KG1 (cell line): ENCODE measurements around the gene ATG14.
"Not testable (repeated sequence)": the region's sequence is repeated elsewhere in the genome, so short reads cannot be mapped to it uniquely, and the experiment has no call there.

Source experiments
- DNase-seq: peaks from one replicate; lab custom pipeline; 2025; lab: John Stamatoyannopoulos, UW

The ATG14 gene

DNA sequence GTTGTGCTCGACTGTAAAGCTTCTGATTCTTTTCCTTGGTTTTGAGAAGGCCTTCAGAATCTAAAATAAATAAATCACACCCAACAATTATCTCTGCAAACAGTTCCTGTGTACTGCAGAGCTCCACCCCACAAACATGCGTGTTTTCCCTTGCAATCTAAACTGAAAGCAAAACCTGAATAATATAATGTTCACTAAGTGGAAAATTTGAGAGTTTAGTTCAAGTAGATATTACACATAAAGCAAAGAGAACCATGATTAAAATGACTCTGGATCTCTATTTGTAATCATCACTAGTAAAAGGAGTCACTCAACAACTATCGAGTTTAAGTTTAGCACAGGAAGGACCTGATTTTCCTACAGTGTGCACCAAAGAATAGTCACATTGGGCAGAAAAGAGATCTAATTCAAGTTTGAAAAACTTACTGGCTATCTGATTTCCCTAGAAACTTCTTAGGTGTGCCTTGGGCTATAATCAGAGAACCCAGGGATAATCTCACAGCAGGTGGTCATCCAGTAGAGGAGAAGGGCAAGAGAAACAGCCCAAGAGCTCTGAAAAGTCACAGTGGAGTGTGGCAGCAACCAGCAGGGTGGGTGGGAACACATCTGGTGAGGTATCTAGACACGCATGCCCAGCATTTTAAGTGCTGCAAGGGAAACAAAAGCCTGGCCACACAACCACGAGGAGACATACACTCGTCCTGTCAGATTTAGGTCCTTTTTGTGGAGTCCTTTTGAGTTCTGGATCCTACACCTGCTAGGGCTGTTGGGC, 25.4 kb downstream of the ATG14 start:
- DNase-seq, result no peak

DNA sequence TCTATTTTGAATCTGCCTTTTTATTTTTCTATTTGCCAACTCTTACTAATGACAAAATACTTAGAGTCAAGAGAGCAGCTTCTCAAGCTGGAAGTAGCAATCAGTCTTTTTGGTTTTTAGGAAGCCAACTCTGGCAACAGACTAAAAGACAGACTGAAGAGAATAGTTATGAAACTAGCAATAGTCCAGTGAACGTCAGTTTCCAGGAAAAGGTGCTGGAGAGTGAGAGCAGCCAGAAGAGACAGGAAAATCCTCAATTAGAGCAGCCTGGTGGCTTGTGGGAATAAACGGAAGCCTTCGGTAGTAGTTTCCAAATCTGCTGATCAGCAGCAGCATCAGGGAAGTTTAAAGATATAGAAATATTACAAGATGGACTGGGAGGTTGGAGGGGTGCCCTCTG, 27.1 kb downstream of the ATG14 start:
- no peak for DNase-seq

DNA sequence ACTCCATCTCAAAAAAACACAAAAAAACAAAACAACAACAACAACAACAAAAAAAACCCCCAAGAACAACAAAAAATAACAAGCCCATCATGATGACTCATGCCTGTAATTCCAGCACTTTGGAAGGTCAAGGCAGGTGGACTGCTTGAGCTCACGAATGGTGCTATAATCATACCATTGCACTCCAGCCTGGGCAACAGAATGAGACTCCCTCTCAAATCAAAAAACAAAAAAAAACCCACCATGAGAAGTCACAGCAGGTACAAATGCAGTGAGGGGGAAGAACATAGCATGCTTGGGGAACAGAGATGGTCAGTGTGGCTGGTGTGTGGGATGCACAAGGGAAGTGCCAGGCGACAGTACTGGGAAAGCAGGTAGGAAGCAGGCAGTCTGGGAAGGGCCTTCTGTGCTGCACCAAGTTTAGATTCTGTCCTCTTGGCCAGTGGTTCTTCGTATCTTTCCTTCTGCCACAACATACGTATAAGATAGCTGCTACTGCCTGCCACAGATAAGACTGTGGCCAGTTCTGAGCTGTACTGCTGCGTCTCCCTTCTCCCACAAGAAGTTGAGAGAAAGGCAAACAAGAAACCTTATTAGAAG, 28.0 kb downstream of the ATG14 start:
- DNase-seq, result no peak

DNA sequence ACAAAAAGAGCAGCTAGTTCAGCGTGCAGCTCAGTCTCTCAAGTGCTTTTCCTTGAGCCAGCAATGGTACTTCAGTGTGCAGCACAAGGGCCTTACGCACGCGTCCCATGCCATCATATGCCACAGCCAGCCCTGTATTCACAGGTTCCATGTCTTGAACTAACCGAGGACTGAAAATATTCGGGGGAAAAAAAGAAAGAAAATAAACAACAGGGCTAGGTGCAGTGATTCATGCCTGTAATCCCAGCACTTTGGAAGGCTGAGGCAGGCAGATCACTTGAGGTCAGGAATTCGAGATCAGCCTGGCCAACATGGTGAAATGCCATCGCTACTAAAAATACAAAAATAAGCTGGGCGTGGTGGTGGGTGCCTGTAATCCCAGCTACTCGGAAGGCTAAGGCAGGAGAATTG, 28.6 kb downstream of the ATG14 start:
- not testable (repeated sequence) for DNase-seq

DNA sequence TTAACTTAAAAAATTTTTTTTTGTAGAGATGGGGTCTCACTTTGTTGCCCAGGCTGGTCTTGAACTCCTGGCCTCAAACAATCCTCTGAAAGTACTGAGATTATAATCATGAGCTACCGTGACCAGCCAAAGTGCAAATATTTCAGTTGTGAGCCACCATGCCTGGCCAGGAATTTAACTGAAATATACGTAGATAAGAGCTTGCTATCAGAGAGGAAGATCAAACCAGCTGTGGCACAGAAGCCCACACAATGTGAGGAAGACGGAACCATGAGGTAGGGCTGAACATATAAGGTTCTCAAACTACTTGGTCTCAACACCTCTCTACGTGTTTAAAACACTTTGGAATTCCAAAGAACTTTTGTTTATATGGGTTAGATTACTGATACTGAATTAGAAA, 29.1 kb downstream of the ATG14 start:
- DNase-seq, result no peak

DNA sequence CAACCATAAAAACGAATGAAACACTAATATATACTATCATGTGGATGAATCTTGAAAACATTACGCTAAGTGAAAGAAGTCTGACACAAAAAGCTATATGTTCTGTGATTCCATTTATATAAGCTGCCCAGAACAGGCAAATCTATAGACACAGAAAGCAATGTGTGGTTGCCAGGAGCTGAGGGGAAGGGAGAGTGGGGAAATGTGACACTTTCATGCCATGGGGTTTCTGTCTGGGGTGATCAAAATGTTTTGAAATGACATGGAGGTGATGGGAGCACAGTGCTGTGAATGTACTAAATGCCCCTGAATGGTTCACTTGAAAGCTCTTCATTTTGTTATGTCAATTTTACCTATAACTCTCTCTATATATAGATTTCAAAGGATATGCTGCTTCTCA, 30.1 kb downstream of the ATG14 start:
- DNase-seq, result no peak

DNA sequence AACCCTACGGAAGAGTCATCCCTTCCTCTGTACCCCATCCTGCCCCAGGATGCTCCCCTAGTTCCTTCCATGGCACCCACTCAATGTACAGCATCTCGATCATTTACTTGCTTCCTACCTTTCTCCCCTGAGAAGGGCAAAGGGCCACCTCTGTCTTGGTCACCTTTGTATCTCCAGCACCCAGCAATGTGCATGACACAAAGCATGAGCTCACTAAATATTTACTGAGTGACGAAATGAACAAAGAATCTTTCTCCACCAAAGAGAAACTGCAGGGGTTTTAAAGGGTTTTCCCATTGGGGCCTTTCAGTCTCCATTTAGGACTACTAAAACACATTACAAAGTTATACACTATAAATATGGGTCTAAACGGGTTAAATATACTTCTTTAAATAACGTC, 30.6 kb downstream of the ATG14 start:
- DNase-seq, result no peak

DNA sequence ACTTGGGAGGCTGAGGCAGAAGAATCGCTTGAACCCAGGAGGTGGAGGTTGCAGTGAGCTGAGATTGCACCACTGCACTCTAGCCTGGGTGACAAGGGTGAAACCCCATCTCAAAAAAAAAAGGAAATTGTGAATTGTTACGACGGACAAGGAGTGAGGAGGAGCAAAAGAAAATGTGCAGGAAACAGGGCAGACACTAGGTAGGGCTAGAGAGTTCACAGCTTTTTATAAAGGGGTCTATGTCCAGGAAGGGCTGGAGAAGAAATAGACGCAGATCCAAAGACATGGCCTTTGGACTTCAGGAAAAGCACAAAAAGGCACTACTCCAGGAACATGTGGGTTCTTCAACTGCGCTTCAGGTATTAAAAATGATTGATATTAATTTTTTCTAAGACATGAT, 34.4 kb downstream of the ATG14 start:
- DNase-seq, result no peak

DNA sequence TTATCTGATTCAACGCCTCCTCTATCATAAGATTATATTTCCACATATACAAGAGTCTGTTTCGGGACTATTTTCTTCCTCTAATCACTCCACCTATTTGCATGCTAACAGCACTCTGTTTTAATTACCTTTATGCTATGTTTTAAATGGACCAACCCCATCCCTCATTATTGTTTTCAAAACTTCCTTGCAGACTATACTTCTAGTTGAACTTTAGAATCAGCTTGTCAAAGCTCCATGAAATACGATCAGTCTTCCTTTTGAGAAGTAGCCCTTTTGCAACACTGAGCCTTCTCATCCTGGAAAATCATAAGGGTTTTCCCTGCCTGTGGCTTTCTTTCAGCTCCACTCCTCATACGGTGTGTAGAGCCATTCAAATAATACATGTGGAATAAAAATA, 36.9 kb downstream of the ATG14 start:
- no peak for DNase-seq

DNA sequence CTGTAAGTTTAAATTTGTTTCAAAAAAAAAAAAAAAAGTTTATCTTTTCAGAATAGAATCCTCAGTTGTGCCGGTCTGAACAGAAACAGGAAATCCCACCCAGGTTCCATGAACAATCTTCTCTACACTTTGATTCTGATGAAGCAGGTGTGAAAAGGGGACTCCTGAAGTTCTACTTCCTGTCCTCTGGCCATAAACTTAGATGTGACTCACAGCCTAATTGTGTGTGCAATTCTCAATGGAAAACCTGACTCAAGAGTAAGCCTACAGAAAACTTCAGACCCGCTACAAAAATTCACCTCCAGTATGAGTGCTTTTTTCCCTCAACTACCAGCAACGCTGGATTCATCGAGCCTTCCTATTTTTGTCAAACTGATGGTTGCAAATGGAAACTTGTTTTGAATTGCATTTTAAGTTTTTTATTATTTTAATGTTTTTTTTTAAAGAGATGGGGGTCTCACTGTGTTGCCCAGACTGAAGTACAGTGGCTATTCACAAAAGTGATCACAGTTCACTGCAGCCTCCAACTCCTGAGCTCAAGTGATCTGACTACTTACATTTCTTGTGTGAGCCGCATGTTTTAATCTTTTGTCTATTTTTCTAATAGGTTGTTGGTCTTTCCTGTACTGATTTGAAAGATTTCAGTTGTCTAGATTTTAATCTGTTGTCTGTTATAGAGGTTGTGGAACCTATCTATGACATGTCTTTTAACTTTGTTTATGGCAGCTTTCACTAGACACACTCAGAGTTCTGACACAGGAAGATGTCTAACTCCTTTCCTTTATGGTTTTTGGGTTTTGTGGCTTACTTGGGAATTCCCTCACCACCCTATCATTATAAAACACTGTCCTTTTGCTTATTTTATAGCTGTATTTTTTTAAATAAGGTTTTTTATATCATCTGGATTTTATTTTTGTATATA, 37.6 kb downstream of the ATG14 start:
- no peak for DNase-seq

DNA sequence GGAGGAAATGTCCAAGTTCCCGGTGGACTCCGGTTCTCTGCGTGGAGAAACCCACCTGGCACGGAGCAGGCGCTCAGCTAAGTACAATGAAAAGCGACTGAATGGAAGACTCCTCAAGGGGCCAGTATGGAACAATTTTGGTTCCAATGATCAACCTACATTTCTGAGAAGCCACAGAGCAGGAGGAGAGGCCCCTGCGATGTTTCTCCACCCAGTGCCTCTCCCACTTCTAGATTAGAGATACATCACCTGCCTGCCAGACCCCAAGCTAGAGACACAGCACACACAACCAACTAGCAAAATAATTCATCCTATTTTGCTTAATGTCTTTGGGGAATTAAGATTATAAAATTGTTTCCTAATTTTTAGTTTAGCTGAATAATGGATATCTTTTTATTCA, 38.8 kb downstream of the ATG14 start:
- DNase-seq, result no peak

DNA sequence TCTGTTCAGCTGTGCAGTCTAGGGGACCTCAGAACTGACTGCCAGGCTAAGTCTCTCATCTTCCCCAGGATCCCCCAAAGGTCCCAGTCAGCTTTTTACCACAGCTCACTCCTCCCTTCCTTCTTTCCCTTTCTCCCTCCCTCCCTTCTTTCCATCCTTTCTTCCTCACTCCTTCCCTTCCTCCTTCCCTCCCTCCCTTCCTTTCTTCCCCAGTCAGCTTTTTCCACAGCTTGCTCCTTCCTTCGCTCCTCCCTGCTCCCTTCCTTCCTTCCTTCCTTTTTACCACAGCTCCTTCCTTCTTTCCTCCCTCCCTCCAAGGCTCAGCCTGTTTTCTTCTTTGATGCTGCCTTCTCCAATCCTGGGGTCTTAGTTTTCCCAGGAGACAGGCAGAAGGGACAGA, 39.2 kb downstream of the ATG14 start:
- DNase-seq, result no peak

DNA sequence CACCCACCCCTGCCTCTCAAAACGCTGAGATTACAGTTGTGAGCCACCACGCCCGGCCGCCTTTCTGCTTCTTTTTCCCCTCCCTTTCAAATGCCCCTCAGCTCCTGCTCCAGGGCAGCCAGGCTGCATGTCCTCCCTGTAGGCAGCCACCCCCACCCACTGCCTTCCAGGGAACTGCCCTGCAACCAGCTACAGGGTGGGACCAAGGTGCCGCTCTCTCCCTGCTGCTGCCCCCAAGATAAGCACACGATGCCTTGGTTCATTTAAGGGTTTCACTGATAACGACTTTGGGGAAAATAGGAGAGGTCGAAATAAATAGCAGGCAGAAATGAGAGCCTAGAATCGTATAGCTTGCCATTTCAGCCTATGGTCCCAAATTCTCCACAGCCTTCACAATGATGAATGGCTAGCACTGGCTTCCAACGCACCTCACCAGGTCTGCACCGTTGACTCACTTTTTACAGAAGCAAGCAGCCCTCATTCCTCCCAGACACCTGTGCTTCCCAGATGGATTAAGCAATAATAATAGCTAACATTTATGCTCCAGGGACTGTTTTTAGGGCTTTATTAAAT, 40.7 kb downstream of the ATG14 start:
- DNase-seq, result no peak

DNA sequence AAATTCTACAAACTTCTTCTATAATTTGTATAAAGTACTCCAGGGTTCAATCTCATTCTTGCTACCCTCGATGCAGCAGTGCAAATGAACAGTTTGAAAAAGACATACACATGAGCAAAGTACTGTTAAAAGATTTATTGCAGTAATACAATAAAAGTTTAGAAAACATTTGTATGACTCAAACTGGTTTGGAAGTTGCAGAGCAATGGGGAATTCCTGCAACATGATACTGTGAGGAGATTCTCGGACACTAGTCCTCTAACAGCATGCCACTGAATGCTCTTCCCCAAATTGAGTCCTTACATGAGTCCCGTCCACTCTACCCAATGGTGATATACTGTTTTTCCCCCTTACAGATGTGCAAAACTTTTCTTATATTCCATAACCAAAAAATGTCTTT, 45.4 kb downstream of the ATG14 start:
- DNase-seq, result no peak

DNA sequence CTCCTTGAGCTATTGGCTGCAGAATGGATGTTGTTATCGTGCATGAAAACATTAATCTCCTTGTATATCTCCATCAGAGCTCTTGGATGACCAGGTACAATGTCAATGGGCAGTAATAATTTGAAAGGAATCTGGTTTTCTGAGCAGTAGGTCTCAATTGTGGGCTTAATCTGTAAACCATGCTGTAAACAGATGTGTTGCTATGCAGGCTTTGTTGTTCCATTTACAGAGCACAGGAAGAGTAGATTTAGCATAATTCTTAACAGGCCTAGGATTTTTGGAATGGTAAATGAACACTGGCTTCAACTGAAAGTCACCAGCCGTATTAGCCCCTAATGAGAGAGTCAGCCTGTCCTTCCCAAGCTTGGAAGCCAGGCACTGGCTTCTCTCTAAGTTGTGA, 50.4 kb downstream of the ATG14 start:
- no peak for DNase-seq

DNA sequence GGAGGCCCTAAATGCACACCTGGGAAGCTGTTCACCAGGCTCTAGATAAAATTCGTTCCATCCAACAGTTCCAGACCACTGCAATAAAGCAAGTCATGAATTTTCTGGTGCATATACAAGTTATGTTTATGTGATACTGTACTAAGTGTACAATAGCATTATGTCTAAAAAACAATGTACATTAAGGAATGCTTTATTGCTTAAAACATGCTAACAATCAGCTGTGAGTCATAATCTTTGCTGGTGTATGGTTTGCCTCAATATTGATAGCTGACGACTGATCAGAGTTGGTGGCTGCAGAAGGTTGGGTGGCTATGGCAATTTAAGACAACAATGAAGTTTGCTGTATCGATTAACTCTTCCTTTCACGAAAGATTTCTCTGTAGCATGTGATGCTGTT, 52.3 kb downstream of the ATG14 start:
- DNase-seq, result no peak

DNA sequence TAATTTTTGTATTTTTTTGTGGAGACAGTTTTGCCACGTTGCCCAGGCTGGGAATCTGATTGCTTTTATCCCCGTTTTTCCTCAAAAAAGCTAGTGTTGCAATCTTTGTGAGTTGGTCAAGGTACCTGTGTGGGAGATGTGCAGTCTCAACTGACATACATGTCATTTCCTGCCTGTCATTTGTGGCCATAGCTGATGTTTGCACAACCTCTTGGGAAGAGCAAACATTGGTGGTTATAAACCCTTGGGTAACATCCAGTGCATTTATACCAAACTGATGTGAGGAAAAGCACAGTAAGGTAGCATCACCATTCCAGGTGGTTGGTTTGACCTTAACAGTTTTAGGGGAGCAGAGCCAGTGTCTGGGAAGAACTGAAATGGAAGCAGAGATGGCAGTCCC, 54.7 kb downstream of the ATG14 start:
- no peak for DNase-seq

DNA sequence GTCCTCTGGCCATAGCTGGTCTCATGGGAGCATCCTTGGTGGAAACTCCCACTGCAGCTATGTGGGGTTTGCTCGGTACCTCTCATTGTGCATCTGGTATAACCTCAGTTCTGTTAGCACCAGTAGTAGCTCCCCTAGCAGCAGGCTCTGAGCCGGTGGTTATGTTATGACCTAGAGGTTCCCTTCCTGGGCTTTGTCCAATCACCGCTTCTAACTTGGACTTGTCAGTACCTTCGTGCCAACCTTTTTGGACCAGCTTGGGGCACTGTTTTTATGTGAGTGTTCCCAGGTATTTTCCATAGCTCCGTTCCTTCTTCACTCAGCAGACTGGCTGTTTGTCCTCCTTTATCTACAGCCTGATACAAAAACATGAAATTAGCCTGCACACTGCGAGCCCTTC, 55.7 kb downstream of the ATG14 start:
- DNase-seq, result no peak

DNA sequence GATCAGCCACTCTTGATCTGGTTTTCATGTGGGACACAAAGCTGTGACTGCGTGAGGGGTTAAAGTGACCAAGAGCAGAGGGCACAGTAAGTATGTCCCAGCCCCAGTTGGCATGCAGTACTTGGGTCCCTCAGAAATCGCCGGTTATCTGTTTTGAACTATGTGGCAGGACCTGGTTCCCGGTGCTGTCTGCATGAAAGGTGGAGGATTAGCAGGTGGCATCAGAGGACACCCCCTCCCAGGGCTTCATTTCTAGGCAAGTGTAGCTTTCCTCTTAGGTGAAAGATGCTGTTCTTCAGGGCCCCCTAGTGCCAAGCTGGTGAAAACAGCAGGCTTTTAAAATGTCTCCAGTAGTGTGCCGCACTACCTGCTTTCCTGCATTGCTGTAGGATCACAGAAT, 57.1 kb downstream of the ATG14 start:
- DNase-seq, result no peak

DNA sequence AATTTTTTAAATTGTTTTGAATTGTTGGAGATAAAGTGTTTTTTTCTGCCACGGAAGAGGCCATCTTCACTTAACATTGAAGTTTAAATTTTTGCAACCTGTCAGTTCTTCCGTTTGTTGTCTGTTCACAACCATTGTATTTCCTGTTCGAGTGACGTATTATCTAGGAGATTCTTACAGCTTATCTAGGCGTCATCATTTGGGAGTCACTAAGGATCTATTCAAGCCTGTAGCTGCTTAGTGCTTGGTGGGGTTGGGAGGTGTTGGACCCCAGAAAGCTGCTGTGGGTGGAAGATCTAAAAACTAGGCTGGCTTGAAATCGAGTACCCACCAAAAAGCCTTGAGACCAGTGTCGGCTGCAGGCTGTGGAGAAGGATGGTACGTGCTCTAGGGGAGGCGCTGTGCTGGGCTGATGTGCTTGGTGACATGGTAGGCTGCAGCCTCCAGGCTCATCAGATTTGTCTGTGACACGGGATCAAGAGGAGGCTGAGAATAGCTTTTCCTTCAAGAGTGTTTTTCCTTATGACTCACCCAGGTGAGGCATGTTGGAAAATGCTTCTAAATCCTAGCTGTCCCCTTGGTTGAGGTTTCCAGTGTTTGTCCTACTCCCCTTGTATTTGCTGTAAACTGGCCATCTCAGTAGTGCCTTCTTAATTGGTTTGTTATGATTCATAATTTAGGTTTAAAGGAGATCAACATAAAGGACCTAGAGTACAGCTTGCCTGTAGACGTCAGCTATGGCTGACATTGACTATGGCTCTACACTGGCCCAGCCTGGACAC, 57.8 kb downstream of the ATG14 start:
- DNase-seq, result no peak

DNA sequence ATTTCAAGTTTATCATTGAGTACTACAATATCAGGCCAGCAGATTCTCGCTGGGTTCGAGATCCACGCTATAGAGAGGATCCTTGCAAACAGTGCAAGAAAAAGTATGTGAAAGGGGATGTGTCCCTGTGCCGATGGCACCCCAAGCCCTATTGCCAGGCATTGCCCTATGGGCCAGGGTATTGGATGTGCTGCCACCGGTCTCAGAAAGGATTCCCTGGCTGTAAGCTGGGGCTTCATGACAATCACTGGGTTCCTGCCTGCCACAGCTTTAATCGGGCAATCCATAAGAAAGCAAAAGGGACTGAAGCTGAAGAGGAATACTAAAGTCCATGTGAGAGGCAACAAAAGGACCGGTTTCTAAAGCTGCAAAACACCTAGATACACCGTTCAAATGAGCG, 59.4 kb downstream of the ATG14 start:
- DNase-seq, result no peak

DNA sequence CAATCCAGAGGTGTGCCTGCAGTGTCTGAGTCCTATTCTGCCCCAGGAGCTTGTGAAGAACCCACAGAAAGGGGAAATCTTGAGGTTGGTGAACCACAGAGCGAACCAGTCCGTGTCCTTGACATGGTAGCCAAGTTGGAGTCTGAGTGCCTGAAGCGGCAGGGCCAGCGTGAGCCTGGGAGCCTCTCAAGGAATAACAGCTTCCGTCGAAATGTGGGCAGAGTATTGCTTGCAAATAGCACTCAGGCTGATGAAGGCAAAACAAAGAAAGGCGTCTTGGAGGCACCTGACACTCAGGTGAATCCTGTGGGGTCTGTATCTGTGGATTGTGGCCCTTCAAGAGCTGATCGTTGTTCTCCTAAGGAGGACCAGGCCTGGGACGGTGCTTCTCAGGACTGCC, 60.5 kb downstream of the ATG14 start:
- no peak for DNase-seq
